HG02759 (cell line): Measurements from ENCODE around the gene KLHDC7A.

Experiments used
- ATAC-seq: cut with Tn5 transposase; IDR thresholded peaks from one replicate; pipeline ENCODE4 v1.9.1; 2021; ENCODE audit warnings: mild to moderate bottlenecking, moderate library complexity; ENCODE audit not compliant: unreplicated experiment

Gene KLHDC7A

DNA sequence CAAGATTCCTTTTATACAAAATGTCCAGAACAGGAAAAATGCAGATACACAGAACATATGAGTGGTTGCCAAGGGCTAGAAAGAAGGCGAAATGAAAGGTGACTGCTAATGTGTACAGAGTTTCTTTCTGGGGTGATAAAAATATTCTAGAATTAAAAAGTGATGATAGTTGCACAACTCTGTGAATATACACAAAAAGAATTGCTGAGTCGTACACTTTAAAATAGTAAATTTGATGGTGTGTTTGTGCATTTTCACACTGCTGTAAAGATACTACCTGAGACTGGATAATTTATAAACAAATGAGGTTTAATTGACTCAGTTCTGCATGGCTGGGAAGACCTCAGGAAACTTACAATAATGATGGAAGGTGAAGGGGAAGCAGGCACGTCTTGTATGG lies 23.9 kb downstream of the KLHDC7A start:
- ATAC-seq = no peak

DNA sequence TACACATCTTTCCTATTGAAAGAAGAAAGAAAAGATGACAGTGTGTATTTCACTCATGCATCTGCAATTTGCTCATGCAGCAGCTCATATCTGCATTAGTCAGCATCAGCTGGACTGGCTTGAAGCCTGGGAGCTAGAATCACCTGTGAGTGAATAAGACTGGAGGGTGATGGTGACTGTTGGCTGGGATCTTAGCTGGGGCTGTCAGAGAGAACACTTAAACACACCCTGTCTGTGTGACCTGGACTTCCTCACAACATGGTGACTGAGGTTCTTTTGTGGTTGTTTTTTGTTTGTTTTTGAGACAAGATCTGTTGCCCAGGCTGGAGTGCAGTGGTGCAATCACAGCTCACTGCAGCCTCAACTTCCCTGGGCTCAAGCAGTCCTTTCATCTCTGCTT lies 24.9 kb downstream of the KLHDC7A start:
- ATAC-seq = no peak

DNA sequence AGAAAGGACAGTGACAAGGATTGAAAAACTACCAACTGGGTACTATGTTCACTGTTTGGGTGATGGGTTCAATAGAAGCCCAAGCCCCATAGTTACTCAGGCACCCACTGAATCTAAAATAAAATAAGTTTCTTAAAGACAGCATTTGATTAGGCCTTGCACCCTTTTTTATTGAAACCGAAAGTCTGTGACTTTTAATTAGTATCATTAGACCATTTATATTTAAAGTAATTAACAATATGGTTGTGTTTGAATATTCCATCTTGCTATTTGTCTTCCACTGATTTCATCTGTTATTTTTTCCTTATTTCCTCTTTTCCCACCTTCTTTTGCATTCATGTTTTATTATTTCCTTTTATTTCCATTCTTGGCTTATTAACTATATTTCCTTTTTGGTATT lies 27.4 kb downstream of the KLHDC7A start:
- ATAC-seq = no peak

DNA sequence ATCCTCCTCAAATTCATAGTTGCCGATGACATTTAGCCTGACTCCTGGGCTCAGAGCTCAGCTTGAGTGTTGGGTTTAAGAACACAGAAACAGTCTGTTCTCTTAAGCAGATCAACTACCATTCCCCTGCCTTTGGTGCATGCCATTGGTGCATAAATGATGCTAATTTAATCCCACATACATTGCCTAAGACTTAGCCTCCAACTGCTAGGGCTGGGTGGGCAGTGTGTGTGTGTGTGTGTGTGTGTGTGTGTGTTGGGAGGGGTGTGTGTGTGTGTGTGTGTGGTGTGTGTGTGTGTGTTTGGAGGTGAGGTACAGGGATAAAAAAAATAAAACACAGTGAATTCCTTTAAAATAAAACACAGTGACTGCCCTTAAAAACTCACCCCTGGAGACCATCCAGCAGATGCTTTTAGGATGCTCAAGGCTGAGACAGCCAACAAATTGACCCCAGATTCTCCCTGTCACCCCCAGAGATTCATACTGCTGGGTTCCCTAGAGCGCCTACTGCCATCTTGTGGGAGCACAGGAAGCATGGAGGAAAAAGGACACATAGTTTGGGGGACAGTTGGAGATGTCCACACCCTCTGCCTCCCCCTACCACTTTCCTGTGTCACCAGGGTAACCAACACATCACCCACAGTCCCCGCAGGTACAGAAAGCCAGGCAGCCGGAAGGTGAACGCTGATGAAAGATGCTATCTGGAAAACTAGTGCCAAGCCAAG lies 30.6 kb downstream of the KLHDC7A start:
- ATAC-seq = no peak

DNA sequence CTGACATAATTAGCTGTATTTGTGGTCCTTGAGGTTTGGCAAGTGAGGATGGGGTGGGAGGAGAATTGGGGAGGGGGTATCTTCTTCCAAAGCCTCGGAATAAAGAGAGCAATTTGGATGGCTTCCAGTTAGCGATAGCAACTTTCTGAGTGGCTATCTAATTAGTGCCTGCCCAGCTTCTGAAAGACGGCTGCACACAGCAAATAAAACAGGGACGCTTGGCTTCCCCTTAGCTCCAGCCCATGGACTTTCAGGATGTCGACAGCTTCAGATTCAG lies 31.1 kb downstream of the KLHDC7A start:
- no peak for ATAC-seq

DNA sequence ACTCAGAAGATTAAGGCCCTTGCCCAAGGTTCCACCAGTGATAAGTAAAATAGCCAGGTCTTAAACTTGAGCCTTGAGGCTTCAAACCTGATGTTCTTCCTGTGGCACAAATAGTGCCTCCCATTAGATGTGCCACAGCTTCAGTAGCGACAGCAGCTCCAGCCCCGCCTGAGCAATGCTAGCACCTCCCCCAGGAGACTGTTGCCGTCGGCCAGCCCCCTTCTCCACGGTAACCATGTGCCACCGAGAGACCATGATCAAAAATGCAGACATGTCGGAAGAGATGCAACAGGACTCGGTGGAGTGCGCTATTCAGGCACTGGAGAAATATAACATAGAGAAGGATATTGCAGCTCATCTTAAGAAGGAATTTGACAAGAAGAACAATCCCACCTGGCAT lies 32.2 kb downstream of the KLHDC7A start:
- ATAC-seq = no peak

DNA sequence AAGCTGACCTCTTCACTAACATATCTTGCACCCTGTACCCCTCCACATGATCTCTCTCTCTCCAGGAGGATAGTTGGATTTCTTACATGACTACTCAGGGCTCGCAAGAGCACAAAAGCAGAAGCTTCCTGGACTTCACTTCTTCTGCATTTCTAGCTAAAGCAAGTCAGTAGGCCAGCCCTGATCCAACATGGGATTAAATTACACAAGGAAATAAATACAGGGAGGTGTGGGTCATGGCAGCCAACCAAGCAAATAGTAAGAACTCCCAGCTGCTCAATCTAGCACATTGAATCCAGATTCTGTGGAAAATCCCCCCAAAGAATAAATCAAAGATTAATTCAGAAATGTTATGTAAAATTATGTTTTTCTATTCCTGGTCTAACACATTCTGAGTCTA lies 33.3 kb downstream of the KLHDC7A start:
- no peak for ATAC-seq

DNA sequence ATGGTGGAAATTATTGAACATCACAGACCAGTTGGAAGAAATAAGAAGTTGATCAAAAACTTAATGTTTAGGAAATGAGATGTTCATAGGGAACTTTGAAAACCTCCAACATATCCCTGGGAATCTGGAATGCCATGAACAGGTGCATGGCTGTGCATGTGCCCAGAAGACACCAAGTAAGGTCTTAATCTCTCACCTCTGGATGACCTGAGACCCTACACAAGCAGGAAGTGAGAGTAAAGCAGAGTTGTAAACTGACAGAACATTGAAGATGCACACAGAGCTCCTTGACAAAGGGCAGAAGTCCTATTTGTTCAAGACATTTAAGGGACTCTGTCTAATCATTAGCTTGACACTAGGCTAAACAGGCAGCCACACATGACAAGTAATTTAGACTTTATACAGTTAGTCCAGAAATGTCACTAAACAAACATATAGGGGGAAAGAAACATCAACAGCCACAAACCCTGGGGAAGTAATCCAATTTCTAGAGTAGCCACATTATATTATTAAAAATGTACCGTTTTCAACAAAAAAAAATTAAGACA lies 34.5 kb downstream of the KLHDC7A start:
- no peak for ATAC-seq

DNA sequence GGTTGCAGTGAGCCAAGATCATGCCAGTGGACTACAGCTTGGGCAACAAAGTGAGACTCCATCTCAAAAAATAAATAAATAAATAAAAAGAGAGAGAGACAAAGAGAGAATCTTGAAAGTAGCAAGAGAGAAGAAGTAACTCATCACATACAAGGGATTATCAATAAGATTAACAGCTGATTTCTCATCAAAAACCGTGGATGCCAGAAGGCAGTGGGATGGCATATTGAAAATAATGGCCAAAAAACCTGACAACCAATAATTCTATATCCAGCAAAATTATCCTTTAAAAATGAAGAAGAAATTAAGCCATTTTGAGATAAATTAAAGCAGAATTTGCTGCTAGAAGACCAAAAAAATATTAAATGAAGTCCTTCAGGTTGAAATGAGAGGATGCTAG lies 35.7 kb downstream of the KLHDC7A start:
- no peak for ATAC-seq

DNA sequence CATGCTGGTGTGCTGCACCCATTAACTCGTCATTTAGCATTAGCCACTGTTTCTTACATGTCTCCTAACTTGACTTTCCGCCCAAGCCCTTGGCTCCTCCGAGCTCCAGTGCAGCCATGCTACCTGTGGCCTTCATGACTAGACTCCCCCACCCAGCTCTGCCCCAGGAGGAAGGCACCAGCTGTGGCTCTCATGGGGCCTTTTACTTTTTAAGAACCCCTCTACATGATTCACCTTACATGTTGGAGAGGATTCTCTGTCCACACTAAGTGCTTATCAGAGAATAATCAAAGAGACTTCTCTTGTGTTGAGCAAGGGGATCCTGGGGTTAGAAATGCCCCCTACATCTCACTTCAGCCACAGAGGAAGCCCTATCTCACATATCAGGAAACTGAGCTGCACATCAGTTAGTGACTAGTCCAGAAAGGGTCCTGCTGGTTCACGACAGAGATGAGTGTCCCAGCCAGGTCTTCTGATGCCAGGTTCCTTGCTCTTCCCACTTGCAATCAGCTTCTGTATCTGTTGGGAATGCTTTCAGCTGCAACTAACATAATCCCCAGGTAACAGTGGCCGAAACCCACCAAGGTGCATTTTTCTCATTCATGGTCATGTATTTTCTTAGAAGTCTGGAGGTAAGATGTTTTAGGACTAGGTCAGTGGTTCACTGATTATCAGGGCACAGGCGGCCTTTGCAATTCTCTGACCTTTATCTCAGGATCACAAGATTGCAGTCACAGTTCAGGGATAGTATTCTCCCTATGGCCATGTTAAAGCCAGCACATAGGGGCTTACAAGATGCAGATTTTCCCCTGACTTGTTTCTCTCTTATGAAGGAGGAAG lies 45.9 kb downstream of the KLHDC7A start:
- no peak for ATAC-seq

DNA sequence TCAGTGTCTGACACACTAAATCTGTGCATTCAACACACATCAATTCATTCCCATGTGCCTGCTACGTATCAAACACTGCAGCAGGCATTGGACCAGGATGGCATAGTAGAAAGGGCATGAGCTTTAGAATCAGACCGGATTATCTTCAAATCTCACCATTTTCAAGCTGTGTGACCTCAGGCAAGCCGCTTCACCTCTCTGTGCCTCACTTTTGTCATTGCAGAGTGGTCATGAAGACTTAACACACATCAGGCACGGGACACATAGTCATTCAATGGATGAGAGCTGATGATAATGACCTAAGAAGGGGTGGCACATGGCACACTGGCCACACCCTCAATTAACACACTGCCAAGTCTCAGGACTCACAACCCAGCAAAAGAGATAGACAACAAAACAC lies 46.8 kb downstream of the KLHDC7A start:
- ATAC-seq = no peak

DNA sequence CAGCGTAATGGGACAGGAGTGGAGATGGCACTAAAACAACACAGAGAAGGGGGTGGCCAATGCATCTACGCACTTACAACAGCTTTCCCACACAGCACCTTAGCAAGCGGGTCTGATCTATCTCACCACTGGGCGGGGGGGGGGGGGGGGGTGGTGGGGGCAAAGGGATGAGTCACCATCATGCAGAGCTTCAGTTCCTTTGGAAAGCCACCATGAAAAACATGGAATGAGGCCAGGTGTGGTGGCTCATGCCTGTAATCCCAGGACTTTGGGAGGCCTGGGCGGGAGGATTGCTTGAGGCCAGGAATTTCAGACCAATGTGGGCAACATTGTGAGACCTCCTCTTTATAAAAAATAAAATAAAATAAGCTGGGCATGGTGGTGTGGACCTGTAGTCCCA lies 47.2 kb downstream of the KLHDC7A start:
- no peak for ATAC-seq

DNA sequence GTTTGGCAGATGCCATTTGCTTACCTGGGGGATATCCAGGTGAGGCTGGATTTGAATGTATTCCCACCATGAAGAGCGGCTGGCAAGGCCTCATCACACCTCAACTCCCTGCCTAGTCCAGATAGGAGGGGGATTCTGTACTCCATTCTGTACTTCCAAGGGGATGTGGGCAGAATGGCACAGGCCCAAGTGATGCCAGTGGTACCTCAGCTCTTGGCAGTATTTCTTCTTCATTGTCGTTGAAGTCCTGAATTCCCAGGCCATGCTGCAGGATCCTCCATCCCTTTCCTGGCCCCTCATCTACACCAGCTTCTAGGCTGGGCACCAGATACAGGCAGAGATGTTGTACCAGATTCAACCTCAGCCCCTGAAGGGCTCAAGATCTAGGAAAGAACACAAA lies 47.9 kb downstream of the KLHDC7A start:
- no peak for ATAC-seq

DNA sequence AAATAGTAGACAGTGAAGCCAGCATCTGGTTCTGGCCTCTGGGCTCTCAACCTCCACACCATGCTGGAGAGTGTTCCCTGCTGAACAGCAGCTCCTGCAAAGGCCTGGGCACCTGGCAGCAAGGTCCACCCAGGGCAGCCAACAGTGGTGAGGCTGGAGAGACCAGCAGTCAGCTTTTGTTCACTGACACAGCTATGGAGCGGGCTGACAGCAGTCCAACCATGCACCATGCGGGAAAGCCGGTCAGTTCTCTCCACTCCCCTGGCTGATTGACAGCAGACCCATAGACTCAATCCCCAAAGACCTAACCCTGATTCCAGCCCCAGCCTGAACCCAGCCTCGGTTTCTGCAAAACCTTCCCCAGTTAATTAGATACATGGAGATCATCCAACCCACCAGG lies 49.0 kb downstream of the KLHDC7A start:
- no peak for ATAC-seq

DNA sequence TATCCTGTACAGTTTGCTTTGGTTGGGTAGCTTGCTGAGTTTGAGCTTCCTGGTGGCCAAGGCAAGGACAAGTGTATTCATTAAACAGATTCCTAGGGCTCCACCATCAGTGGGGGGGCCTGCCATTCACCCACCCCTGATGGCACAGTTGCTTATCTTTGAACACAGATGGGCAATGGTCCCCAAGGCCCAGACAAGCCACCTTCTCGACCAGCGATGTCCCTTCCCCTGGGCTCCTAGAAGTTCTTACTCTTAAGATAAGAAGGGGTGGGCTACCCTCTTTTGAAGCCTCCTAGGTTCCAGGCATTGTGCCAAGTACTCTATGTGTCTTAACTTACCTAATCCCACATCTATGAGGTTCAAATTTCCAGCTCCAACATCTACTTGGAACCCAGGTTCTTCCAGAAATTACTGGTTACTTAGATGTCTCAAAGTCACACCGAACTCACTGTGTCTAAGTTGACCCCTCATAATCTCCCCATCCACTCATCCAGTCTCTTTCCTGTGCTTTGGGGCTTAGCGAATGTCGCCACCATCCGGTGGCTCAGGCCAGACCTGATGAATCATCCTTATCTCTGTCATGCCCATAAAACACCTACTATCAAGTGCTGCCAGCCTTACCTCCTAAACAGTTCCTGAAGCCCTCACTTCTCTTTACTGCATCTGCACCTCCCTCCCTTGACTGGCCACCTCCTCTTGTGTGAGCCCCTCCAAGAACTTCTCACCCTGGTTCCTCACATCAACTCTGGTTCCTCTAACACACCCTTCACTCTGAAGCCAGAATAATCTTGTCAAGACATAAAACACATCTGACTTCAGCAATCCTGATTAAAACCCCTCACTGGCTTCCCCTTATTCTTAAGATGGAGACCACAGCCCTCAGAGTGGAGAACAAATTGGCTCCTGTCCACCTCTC lies 50.1 kb downstream of the KLHDC7A start:
- no peak for ATAC-seq

DNA sequence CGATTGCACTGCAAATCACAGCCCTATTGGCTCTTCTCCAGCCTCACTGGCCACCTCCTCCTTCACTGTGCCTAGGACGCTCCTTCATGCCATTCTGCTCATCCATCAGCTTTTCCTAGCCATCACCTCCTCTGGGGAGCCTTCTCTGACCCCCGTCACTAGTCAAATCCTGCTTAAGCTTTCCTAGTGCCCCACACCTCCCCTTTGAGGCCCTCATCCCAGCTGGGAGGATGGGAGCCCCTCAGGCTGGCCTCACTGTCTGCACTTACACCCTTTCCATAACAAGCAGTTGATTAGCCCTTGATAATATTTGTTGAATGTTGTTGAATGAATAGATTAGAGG lies 50.7 kb downstream of the KLHDC7A start:
- no peak for ATAC-seq

DNA sequence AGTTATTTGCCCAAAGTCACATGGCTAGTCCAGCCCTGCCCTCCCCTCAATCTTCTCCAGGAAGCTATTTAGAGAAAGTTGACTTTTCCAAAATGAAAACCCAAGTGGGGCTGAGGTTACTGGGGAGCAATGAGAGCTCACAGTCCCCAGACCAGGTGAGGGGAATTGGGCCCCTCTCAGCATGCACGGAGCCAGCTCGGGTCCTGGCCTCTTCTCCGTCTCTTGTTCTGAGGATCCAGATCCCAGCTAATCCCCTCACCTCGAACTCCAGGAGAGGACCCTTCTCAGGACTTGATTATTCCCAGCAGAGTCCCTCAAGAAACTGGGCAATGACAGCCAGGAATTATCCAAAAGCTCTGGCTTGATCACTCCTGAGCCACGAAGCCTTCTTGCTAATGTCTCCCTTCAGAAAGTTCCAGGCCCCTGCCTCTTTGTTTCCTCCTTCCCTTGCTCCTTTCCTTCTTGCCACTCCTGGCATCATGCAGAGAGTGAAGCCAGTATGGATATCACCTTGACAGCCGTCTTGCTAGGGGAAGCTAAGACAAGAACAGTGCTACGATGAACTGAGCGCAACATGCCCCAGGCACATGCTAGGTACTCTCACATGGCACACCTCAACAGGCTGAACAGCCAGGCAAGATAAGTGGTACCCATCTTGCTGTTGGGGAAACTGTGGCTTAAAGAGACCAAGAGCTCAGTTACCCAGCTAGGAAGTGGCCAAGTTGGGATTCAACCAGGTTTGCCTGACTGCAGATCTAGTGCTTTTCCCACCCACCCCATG lies 51.9 kb downstream of the KLHDC7A start:
- no peak for ATAC-seq

DNA sequence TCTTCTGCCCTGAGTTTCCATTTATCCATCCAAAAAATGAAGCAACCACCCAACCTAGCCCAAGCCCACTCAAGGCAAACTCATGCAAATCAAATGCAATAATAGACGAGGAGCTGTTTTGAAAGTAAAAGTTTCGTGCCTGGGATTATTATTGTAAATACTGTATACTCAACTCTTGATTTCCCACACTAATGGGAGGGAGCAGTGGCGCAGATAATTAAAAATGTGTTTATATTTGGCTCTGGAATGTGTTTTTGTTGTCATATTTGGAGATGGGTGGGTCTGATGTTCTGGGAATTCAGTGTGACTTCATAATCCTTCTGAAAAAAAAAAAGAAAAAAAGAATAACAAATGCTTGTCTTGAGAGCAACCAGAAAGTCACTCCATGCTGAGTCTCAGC lies 52.5 kb downstream of the KLHDC7A start:
- ATAC-seq = no peak

DNA sequence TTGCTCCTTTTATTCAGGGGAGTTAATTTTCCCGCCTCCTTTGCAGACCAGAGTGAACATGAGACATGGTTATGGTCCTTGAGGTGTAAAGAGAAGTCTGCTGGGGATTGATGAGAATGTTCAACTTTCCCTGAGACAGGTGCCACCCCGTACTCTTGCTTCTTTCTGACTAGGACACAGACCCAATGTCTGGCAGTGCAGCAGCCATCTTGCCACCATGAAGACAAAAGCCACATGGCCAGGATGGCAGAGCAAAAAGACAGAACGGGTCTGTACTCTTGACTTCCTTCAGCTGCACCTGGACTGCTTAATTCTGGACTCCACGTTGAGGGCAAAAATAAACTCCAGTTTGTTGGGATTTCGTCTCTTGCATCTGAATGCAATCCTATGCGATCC lies 54.1 kb downstream of the KLHDC7A start:
- no peak for ATAC-seq
